Stimulated activated memory B cell treated with anti-CD40 and anti-IgM and Interleukin-4, amounts not matched to agents 10 μg/mL and 1 μg/mL and 100 μg/mL, for 72 hours (primary cell): Measurements from ENCODE around the gene MEIS1.
"Not testable (repeated sequence)": the region's sequence is repeated elsewhere in the genome, so short reads cannot be mapped to it uniquely, and the experiment has no call there.

Source experiments
- ATAC-seq: fragments of 150-1000 bp; cut with Tn5 transposase; 2 replicates; pipeline ENCODE4 v1.10.0; 2021
- H3K27ac Mint-ChIP-seq: one replicate; pipeline ENCODE4 v1.8.0; 2022; ENCODE audit warnings: mild to moderate bottlenecking, mixed read lengths
- H3K27me3 Mint-ChIP-seq: one replicate; pipeline ENCODE4 v1.8.0; 2022; ENCODE audit warnings: mixed read lengths
- H3K36me3 Mint-ChIP-seq: one replicate; pipeline ENCODE4 v1.8.0; 2022; ENCODE audit warnings: mixed read lengths
- H3K4me1 Mint-ChIP-seq: one replicate; pipeline ENCODE4 v1.8.0; 2022; ENCODE audit warnings: mixed read lengths
- H3K4me3 Mint-ChIP-seq: one replicate; pipeline ENCODE4 v1.8.0; 2022; ENCODE audit warnings: mild to moderate bottlenecking, moderate library complexity, mixed read lengths
- H3K9me3 Mint-ChIP-seq: one replicate; pipeline ENCODE4 v1.8.0; 2022; ENCODE audit warnings: mixed read lengths

Gene MEIS1

GRCh38 chr2:66434679-66435548, at the start of gene MEIS1:
Gene MEIS1, plus strand, starts transcription at chr2:66435125. Its CDS starts 732 bp downstream, at chr2:66435857.
- H3K4me1 Mint-ChIP-seq, result peaks cover 48% of the 10 kb centered on the region
- peaks cover 83% of the 10 kb centered on the region for H3K27me3 Mint-ChIP-seq
- no peaks in the 10 kb centered on the region for H3K36me3 Mint-ChIP-seq
- H3K27ac Mint-ChIP-seq, result no peak within 1 kb of the TSS
- ATAC-seq, result peak; percentile 75
- no peaks in the 10 kb centered on the region for H3K9me3 Mint-ChIP-seq
- peak within 1 kb of the TSS; percentile 79 for H3K4me3 Mint-ChIP-seq

GRCh38 chr2:66387016-66387753, 47.7 kb upstream of the MEIS1 start:
- Mint-ChIP-seq H3K27ac (no peak overlapping the region), H3K4me3 (no peak overlapping the region)
- ATAC-seq, result no peak

DNA sequence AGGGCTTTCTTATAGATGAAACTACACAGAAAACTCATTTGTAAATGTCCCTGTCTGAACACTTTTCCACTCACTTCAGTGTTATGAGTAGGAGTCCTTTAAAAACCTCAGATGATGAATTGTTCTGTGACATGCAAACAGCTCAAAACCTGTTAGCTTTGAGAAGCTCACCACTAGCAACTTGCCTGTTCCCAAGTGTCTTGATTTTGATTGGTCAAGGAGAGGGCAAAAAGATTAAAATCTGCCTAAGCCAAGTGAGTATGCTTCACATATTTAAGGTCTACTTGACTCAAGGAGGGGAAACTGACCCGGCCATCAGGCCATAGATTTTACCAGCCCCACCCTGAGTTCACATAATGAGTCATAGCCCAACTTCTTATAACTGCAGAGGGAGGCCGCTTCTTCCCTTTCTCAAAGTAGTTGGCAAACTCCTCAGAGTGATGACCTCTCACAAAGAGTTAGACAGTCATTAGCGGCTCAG, 45.2 kb upstream of the MEIS1 start:
- Mint-ChIP-seq H3K4me3 (no peak overlapping the region), H3K27me3 (no peaks in the 10 kb centered on the region), H3K4me1 (no peaks in the 10 kb centered on the region), H3K36me3 (no peaks in the 10 kb centered on the region), H3K27ac (no peak overlapping the region), H3K9me3 (peaks cover 5% of the 10 kb centered on the region)
- ATAC-seq, result no peak

More at GRCh38 chr2:66387016-66387753, 47.7 kb upstream of the MEIS1 start:
- Mint-ChIP-seq H3K9me3 (no peaks in the 10 kb centered on the region), H3K27me3 (no peaks in the 10 kb centered on the region), H3K4me1 (no peaks in the 10 kb centered on the region), H3K36me3 (no peaks in the 10 kb centered on the region)

GRCh38 chr2:66390152-66390551, 44.8 kb upstream of the MEIS1 start:
- ATAC-seq, result no peak
- Mint-ChIP-seq H3K4me1 (no peaks in the 10 kb centered on the region), H3K36me3 (no peaks in the 10 kb centered on the region), H3K4me3 (no peak overlapping the region), H3K27ac (no peak overlapping the region), H3K9me3 (peaks cover 5% of the 10 kb centered on the region), H3K27me3 (no peaks in the 10 kb centered on the region)

- Mint-ChIP-seq H3K27ac (no peak overlapping the region), H3K4me1 (no peaks in the 10 kb centered on the region), H3K27me3 (no peaks in the 10 kb centered on the region), H3K36me3 (no peaks in the 10 kb centered on the region), H3K4me3 (no peak overlapping the region), H3K9me3 (peaks cover 5% of the 10 kb centered on the region)
- ATAC-seq, result no peak
Observed at GRCh38 chr2:66390811-66391210, 44.1 kb upstream of the MEIS1 start.

- not testable (repeated sequence) for H3K4me1 Mint-ChIP-seq, H3K9me3 Mint-ChIP-seq, H3K27ac Mint-ChIP-seq, H3K36me3 Mint-ChIP-seq, H3K4me3 Mint-ChIP-seq, H3K27me3 Mint-ChIP-seq, ATAC-seq
Observed at GRCh38 chr2:66391240-66391639, 43.7 kb upstream of the MEIS1 start.

GRCh38 chr2:66405473-66405872, 29.5 kb upstream of the MEIS1 start:
- H3K27me3 Mint-ChIP-seq, result no peaks in the 10 kb centered on the region
- no peaks in the 10 kb centered on the region for H3K9me3 Mint-ChIP-seq
- no peak overlapping the region for H3K27ac Mint-ChIP-seq
- H3K4me3 Mint-ChIP-seq, result no peak overlapping the region
- H3K36me3 Mint-ChIP-seq, result no peaks in the 10 kb centered on the region
- H3K4me1 Mint-ChIP-seq, result no peaks in the 10 kb centered on the region
- no peak for ATAC-seq

- Mint-ChIP-seq H3K4me1 (no peaks in the 10 kb centered on the region), H3K4me3 (no peak overlapping the region), H3K27me3 (no peaks in the 10 kb centered on the region), H3K27ac (no peak overlapping the region), H3K9me3 (no peaks in the 10 kb centered on the region), H3K36me3 (no peaks in the 10 kb centered on the region)
- ATAC-seq, result no peak
Observed at GRCh38 chr2:66408905-66409304, 26.0 kb upstream of the MEIS1 start.

DNA sequence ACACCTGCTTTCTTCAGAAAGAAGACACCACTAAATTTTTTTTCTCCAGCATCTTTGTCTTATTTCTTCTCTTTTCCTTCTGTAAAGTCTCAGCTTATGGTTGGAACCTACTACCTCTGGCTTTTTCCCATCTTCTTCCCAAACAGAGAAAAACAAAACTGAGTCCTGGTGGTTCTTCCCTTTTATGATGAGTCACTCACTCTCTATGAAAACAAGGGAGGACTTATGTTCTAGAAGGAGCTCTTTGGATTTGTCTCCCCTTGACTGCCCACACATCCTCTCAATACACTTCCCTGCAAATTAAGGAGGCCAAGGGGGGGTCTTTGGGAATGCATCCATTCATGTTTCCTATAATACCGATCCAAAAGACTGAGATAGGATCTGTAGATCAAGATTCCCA, 22.1 kb upstream of the MEIS1 start:
- H3K4me3 Mint-ChIP-seq, result no peak overlapping the region
- H3K27ac Mint-ChIP-seq, result no peak overlapping the region
- ATAC-seq, result no peak

GRCh38 chr2:66414896-66415295, 20.0 kb upstream of the MEIS1 start:
- Mint-ChIP-seq H3K9me3 (no peaks in the 10 kb centered on the region), H3K4me3 (no peak overlapping the region), H3K36me3 (no peaks in the 10 kb centered on the region), H3K4me1 (no peaks in the 10 kb centered on the region), H3K27me3 (no peaks in the 10 kb centered on the region), H3K27ac (no peak overlapping the region)
- no peak for ATAC-seq

More for the DNA sequence above, 22.1 kb upstream of the MEIS1 start:
- no peaks in the 10 kb centered on the region for H3K4me1 Mint-ChIP-seq
- no peaks in the 10 kb centered on the region for H3K9me3 Mint-ChIP-seq
- H3K36me3 Mint-ChIP-seq, result no peaks in the 10 kb centered on the region
- H3K27me3 Mint-ChIP-seq, result no peaks in the 10 kb centered on the region

DNA sequence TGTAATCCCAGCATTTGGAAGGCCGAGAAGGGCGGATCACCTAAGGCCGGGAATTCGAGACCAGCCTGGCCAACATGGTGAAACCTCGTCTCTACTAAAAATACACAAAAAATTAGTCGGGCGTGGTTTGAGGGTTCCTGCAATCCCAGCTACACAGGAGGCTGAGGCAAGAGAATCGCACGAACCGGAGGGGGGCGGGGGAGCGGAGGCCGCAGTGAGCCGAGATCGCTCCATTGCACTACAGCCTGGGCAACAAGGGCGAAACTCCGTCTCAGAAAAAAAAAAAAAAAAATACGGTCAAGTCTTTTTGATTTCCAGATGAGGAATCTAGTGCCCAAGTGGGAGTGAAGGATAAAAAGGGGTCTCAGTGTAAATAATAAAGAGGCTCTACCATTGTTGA, 16.5 kb upstream of the MEIS1 start:
- ATAC-seq, result no peak
- no peaks in the 10 kb centered on the region for H3K4me1 Mint-ChIP-seq
- no peak overlapping the region for H3K4me3 Mint-ChIP-seq
- H3K9me3 Mint-ChIP-seq, result no peaks in the 10 kb centered on the region
- H3K36me3 Mint-ChIP-seq, result no peaks in the 10 kb centered on the region
- no peaks in the 10 kb centered on the region for H3K27me3 Mint-ChIP-seq
- H3K27ac Mint-ChIP-seq, result no peak overlapping the region

DNA sequence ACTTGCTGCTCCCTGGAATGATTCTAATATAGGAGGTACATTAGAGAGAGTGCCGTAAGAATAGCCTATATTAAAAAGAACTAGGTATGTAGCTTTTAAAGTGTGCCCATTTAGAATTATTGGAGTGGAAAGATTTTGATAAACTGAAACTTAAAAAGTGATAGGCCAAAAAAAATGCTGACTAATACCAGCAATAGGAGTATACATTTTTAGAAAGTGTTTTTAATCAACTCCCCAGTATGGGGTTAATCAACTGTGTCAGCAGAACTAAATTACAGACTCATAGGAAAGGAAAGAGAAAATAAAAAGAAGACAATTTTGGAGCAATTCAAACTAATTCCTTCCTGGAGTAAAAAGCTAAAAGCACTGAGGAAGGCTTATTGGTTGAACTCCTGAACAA, 13.3 kb upstream of the MEIS1 start:
- Mint-ChIP-seq H3K36me3 (no peaks in the 10 kb centered on the region), H3K27me3 (peaks cover 23% of the 10 kb centered on the region), H3K27ac (no peak overlapping the region), H3K4me3 (no peak overlapping the region), H3K9me3 (no peaks in the 10 kb centered on the region), H3K4me1 (no peaks in the 10 kb centered on the region)
- no peak for ATAC-seq

GRCh38 chr2:66423391-66424124, 11.4 kb upstream of the MEIS1 start:
- Mint-ChIP-seq H3K36me3 (no peaks in the 10 kb centered on the region), H3K27me3 (peaks cover 36% of the 10 kb centered on the region), H3K27ac (no peak overlapping the region), H3K4me1 (no peaks in the 10 kb centered on the region), H3K9me3 (no peaks in the 10 kb centered on the region), H3K4me3 (no peak overlapping the region)
- ATAC-seq, result no peak

DNA sequence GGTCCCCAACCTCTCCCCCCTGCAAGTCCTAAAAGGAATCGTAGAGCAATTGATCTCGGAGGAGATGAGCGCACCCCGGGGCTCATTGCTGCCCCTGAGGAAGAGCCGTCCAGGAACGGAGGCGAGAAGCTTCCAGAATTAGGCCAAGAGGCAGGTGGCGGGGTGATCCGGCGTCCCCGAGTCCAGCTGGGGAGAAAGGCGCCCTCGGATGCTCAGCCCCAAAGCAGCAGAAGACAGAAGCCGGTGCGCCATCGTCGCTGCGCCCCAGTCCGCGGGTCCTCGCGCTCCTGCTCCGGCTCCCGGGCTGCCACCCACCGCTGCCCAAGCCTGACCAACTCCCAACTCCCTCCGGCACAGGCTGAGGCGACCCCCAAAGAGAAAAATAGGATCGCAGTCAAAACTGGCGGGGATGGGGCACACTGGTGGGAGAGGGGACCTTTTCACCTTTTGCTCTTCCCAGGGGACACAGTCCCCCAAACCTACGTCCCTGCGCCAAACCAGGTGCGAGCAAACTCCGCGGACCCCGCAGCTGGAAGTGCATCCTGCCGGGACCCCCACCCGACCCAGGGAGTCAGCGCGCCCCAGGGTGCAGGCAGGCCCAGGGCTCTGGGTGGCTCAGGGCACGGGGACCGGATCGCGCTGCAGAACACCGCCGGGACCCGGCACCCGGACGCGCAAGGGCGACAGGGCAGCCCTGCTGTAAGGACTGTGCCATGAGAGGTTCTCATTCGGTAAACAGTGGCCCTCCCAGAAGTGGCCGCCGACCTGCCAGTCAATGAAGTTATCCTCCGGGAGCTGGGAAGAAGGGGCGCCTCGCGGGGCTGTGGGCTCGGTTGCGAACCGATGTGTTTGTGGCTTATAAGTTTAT, 8.4 kb upstream of the MEIS1 start:
- Mint-ChIP-seq H3K4me3 (no peak overlapping the region), H3K27me3 (peaks cover 55% of the 10 kb centered on the region), H3K36me3 (no peaks in the 10 kb centered on the region)

More for the DNA sequence above, 8.4 kb upstream of the MEIS1 start:
- Mint-ChIP-seq H3K9me3 (no peaks in the 10 kb centered on the region), H3K27ac (no peak overlapping the region), H3K4me1 (no peaks in the 10 kb centered on the region)
- ATAC-seq, result no peak
